AG10803 (cell line): ENCODE measurements around the gene SHROOM2.
"Not testable (repeated sequence)": the region's sequence is repeated elsewhere in the genome, so short reads cannot be mapped to it uniquely, and the experiment has no call there.

Experiments used
- DNase-seq: peaks from one replicate; pipeline ENCODE4 v3.0.0; 2010; ENCODE audit warnings: low read depth
- H3K4me3 ChIP-seq: 2 replicates; pipeline ENCODE4 v1.5.1; 2011; ENCODE audit warnings: mild to moderate bottlenecking, low read length, control low read depth
- TF ChIP-seq, protein P1 (sequence below): conservative IDR thresholded peaks from 2 replicates; pipeline ENCODE4 v1.5.1; 2011; ENCODE audit warnings: mild to moderate bottlenecking, low read length, control low read depth, inconsistent platforms

The SHROOM2 gene

DNA sequence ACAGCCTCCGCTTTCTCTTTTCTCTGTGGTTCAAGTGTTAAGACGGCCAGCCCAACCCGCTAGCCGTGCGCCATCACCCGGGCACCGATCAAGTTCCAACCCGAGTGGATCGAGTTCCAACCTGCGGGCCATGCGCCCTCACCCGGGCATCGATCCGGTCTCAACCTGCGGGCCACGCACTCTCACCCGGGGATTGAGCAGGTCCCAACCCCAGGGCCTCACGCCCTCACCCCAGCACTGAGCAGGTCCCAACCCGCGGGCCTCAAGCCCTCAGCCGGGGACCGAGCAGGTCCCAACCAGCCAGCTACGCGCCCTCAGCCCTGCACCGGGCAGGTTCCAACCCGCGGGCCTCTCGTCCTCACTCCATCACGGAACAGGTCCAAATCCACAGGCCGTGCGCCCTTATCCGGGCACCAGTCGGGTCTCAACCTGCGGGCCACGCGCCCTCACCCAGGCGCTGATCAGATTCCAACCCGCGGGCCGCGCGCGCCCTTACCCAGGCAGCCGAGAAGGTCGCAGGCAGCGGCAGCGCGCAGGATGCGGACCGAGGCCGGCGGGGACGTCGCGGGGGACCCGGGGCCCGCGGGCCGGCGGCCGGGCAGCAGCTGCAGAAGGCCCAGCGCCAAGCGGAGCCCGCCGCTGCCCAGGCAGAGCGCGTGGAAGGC lies 21.0 kb upstream of the SHROOM2 start:
- DNase-seq = no peak
- no peak overlapping the region for H3K4me3 ChIP-seq
- TF ChIP-seq, protein P1, sequence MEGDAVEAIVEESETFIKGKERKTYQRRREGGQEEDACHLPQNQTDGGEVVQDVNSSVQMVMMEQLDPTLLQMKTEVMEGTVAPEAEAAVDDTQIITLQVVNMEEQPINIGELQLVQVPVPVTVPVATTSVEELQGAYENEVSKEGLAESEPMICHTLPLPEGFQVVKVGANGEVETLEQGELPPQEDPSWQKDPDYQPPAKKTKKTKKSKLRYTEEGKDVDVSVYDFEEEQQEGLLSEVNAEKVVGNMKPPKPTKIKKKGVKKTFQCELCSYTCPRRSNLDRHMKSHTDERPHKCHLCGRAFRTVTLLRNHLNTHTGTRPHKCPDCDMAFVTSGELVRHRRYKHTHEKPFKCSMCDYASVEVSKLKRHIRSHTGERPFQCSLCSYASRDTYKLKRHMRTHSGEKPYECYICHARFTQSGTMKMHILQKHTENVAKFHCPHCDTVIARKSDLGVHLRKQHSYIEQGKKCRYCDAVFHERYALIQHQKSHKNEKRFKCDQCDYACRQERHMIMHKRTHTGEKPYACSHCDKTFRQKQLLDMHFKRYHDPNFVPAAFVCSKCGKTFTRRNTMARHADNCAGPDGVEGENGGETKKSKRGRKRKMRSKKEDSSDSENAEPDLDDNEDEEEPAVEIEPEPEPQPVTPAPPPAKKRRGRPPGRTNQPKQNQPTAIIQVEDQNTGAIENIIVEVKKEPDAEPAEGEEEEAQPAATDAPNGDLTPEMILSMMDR = no peak

DNA sequence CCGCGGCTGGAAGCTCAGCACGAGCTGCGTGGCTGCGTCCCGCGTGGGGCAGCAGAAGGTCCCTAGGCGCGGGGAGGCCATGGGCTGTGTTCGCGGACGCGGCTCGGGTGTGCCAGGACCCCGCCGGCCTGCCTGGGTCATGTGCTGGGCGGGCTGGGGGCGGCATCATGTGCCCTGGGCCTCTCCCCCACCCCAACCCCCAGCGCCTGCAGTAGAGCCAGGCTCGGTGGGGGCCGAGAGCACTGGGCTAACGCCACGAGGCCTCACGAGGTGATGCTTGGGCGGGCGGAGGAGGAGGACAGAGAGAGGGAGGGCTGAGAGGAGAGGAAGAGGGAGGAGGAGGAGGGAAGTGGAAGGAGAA lies 20.5 kb upstream of the SHROOM2 start, which contains the start of gene GPR143:
Gene GPR143 (minus strand): TSS at position 111 of the 361 bp plus-strand sequence. CDS start 30 bp downstream, at position 81.
- H3K4me3 ChIP-seq = no peak within 1 kb of the TSS
- no peak for DNase-seq
- TF ChIP-seq, protein P1 = no peak

DNA sequence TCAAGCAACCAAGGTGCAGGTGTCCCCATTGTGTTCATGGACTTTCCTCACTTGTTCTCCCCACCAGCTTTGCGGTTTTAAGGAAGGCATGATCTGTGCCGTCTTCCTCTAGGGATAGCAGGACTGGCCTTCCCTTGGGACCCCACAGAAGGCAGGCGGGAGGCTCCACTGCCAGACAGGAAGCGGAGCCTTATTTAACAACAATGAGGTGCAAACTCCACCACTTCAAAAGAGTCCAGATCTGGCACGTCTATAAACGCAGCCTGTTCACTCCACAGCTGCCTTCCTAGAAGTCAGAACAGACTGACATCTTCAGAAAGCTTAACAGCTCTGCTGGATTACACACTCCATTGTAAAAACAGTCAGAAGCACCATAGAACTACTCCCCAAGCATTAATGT lies 18.9 kb upstream of the SHROOM2 start:
- TF ChIP-seq, protein P1 = no peak
- no peak overlapping the region for H3K4me3 ChIP-seq
- DNase-seq = no peak

DNA sequence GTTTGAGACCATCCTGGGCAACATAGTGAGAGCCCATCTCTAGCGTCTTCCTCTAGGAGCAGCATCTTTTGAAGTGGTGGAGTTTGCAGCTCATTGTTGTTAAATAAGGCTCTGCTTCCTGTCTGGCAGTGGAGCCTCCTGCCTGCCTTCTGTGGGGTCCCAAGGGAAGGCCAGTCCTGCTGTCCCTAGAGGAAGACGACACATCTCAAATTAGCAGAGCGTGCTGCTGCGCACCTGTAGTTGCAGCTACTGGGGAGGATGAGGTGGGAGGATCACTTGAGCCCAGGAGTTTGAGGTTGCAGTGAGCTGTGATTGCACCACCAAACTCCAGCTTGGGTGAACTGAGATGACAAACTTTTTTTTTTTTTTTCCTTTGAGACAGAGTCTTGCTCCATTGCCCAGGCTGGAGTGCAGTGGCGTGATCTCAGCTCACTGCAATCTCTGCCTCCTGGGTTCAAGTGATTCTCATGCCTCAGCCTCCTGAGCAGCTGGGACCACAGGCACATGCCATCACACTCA lies 17.8 kb upstream of the SHROOM2 start:
- not testable (repeated sequence) for DNase-seq, H3K4me3 ChIP-seq

DNA sequence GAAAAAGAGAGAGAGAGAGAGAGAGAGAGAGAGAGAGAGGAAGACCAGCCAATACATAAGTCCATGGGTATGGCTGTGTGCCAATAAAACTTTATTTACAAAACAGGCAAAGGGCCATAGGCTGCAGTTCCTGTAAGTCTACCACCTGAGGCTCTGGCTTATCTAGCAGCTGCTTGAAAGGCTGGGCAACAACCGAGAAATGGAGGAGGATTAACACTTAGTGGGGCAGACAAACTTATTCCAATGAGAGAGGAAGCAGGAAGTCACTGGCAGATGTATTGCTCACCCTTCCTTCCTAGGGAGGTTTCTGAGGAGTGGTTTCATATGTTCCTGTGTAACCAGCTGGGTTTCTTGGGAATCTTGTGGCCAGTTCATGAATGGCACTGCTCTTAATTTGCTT lies 15.9 kb upstream of the SHROOM2 start:
- TF ChIP-seq, protein P1 = no peak
- DNase-seq = no peak

DNA sequence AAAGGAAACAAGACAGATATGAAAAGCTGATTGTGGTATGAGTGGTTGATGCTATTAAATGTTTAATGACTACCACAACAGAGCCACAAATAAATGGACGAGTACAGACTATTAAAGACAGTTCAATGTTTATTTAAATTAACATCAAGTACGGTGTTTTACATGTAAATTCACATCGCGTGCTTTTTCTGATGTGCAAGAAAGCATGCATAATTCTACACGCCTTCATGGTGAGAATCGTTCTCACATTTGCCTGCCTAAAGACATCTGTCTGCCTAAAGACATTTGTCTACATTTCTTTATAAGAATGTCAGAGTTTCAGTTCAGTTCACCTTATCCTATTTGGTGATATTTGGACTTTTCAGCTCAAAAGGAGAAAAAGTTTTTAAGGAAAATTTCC lies 13.3 kb upstream of the SHROOM2 start:
- TF ChIP-seq, protein P1 = no peak
- DNase-seq = no peak
- no peak overlapping the region for H3K4me3 ChIP-seq

More for the DNA sequence above, 15.9 kb upstream of the SHROOM2 start:
- no peak overlapping the region for H3K4me3 ChIP-seq

DNA sequence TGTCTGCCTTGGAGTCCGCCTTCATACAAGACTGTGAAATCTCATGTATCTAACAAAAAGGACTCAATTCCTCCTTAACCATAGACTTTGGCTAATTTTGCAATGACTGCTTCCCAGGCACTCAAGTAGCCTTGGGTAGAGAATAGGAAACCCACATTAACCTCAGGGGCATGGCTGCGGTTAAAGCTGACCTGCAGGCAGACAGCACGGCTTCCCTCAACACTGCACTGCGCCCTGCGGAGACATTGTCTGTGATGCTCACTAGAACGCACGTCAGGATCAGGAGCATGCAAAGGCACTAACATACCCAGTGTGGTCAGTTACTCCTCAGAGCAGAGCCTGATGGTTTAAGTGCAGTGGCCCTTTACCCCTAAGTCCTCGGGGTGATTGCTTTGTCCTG lies 10.3 kb upstream of the SHROOM2 start:
- no peak overlapping the region for H3K4me3 ChIP-seq
- DNase-seq = no peak
- TF ChIP-seq, protein P1 = no peak
